Umbilical cord (tissue), 2 donors: ENCODE measurements around the gene CASQ1. TPM values are rescaled to one million over a fixed set of nuclear protein-coding genes. Genes with fewer than 3 reads are reported as not detected.
A peak's percentile ranks its signal among the peaks of the same experiment; 100 is the strongest.

Experiments
- DNase-seq: peaks from one replicate; pipeline ENCODE4 v3.0.0-alpha.2; 2015; ENCODE audit warnings: low spot score
- total RNA-seq: library from RNA; depleted of rRNA; stranded (reverse); fragments of >200 nt; gene quantifications from one replicate; pipeline ENCODE4 v1.2.3, GENCODE V29; 2014; ENCODE audit warnings: low replicate concordance; ENCODE audit not compliant: insufficient read depth

CASQ1 gene
- total RNA-seq, 1 donor from 2014 or later: not detected

DNA sequence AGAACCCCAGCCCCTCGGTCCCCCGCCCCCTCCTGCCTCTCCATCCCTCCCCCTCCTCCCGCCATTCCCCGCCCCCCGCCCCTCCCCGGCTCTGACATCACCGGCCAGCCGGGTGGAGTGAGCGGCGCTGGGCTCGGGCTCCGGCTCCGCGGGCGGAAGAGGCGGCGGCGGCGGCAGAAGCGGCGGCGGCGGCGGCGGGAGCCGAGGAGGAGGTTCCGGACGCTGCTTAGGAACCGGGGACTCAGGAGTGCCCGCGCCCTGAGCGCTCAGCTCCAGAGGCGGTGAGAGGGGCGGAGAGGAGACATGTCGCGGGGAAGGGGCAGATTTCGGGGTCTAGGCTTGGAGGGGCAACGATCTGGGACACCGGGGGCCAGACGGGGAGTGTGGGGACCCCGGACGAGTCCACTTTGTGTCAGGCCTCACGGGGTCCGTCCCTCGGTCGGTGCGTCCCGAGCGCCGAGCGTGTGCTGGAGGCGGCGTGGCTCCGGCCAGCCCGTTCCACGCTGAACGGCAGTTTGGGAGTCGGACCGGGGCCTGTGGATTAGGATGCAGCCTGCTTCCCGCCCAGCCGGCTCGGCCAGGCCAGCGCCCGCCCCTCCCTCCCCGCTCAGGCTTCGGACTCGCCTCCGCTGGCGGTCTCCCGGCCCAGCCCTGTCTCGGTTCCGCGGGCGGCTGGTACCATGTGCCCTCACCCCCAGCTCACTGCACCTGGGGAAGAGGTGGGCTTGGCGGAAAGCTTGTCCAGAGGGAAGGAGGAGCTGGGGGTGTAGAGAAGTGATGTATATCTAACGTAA is 15.1 kb downstream of the CASQ1 start, which contains the start of gene PEA15:
TSS of gene PEA15 (plus strand) at position 143 of the 794 bp plus-strand sequence. CDS start 6,161 bp downstream, outside the sequence.
- peak; percentile 79 for DNase-seq

DNA sequence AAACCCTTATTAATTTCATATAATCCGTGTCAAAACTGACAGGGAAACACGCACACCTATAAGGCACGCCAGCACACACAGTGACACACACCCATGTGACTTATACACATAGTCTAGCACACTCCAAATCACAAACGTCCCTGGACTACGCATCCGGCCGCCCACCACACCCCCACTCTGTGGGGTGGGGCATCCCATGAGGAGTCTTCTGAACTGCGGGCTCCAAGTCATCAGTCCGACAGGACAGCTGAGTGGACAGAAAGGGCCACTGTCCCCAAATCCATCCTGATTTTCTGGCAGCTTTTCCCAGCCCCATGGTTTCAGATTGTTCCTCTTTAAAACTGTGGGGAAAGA is 15.6 kb downstream of the CASQ1 start:
- peak; percentile 52 for DNase-seq

DNA sequence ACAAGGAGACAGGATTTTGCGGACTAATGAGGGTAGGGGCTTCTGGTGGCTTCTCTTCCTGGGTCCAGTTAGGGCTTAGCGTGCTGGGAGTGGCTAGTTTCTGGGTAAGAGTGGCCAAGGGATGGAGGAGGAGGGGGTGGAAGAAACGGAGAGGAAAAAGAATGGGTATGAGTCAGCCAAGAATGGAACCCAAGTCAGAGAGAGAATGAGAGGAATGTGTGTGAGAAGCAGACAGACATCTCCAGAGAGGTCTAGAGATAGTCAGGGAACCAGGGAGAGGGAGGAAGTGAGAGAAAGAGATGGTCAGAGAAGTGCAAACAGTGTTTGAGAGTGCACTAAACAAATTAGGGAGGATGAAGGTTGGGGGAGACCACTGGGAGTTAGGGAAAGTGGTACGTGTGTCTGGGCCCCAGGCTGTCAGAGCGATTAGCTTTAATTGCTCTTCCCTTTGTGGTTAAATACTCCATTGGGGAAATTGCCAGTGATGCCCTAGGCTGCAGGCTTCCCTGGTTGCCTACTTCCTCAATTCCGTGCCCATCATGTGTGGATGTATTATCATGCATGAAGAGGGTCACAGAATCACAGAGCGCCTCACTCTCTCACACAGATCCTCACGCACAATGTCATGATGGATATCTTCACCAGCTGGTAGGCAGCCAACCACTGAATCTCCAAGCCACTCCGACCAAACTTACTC is 16.2 kb downstream of the CASQ1 start:
- DNase-seq: peak; percentile 79

- DNase-seq: no peak
Observed at GRCh38 chr1:160207118-160207650, 16.8 kb downstream of the CASQ1 start.

- peak; percentile 69 for DNase-seq
Observed at GRCh38 chr1:160207771-160208556, 17.6 kb downstream of the CASQ1 start.

DNA sequence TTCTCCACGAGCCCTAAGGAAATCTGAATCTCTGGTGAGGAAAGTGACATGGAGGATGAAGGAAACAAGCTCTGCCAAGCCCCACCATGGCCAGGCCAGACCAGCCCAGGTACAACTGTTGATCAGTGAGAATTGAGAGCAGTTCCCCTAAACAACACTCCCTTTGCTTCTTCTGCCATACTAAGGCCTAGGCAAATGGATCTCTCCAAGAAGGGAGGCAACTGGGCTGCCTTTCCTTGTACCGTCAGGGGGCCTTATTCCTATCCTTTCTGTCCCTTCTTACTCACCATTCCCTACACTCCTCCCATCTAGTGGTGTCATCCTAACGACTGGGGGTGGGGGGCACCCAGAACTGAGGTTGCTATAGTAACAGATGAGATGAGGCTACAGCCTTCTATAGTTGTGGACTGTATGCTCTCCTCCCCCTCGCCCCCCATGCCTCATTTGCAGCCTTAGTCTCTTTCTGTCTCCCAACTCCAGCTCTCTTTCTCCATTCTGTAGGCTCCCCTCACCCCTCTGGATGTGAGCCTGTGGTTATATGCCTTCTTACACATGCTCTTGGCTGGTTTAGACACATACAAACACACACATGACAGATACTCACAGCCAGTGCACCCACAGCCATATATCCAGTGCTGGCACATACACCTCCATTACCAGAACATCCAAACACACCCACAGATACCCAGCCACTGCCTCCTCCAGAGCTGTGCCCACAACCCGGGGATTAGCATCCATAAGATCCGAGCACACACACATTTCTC is 18.4 kb downstream of the CASQ1 start:
- no peak for DNase-seq

GRCh38 chr1:160209321-160210046 is 19.1 kb downstream of the CASQ1 start:
- peak; percentile 61 for DNase-seq

DNA sequence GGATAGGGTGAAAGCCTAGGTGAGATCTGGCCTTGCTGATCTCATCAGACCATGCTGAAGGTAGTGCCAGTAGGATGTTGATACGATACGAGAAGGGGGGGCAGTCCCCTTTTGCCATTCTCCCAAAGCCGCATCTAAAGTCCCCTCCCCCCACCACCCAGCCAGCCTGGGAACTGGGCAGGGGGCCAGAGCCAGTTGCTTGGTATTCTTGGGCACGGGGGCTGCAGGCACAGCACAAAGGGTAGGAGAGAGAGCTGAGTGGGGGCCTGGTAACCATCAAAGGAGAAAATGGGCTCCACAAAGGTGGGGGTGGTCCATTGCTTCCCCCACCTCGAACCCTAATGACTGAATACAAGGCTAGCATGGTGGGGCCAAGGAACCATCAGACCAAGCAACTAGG is 20.2 kb downstream of the CASQ1 start:
- DNase-seq: no peak

DNA sequence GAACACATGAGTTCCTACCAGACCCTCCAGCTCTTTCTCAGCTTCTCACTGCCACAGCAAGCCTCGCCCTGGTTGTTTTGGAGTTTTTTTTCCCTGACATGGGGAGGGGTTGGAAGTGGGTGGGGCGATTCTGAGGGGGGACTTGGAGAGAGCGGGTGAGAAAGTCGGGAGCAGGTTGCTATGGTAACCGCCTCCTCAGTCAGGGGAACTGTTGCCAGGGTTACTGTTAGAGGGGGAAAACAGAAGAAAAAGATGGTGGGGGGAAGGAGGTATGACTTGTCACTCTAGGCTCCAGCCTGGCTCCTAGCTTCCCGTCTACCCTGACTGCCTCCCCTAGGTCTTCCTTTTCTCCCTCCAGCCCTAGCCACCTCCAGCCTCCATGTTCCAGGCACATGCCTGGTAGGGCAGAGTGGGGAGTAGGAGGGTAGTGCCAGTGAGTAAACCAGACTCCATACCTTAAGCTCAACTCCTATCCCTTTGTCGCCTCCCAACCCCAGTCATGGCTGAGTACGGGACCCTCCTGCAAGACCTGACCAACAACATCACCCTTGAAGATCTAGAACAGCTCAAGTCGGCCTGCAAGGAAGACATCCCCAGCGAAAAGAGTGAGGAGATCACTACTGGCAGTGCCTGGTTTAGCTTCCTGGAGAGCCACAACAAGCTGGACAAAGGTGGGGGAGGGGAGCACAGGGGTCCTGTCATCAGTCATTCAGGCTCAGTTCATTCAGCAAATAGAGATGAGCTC is 20.8 kb downstream of the CASQ1 start:
- no peak for DNase-seq

DNA sequence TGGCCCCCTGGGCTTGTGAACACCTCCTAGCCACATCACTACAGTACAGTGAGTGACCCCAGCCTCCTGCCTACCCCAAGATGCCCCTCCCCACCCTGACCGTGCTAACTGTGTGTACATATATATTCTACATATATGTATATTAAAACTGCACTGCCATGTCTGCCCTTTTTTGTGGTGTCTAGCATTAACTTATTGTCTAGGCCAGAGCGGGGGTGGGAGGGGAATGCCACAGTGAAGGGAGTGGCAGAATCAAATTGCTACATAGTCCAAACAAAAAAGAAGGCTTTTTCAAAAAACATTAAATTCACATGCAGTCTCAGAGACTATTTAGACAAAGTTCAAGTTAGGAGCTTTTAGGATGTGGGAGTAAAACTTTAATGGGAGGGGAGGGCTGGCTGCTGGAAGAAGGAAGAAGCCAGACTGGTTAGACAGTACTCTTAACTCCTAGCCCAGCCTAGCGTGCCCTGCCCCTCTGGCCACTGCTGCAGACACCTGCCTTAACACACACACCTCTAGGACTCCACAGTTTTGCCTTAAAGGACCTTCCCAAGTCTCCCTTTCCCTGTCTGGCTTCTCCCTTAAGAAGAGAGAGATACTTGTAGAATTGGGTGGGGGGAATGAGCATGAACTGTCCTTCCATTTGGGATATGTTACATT is 24.2 kb downstream of the CASQ1 start:
- no peak for DNase-seq

GRCh38 chr1:160216301-160216700 is 25.9 kb downstream of the CASQ1 start:
- no peak for DNase-seq

DNA sequence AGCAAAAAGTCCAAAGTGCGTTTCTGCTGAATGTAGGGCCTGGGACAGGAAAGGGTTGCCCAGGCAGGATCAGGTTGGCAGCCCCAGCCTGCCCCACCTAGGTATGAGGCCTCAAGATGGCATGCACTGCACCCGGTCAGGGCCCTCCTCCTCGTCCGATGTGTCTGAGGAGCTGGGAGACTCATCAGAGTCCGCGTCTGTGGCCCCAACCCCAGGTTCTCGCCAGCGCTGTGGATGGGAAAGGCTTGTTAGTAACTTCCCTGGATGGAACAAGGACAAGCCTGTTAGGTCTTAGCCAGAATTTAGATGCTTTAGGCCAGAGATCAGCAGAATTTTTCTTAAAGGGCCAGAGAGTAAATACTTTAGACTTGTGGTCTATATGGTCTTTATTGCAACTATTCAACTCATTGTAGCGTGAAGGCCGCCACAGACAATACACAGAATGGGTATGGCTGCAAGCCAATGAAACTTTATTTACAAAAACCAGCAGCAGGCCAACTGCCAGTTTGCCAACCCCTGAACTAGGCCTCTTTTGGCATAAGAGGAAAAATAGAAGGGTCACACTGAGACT is 27.2 kb downstream of the CASQ1 start:
- DNase-seq: peak; percentile 41

DNA sequence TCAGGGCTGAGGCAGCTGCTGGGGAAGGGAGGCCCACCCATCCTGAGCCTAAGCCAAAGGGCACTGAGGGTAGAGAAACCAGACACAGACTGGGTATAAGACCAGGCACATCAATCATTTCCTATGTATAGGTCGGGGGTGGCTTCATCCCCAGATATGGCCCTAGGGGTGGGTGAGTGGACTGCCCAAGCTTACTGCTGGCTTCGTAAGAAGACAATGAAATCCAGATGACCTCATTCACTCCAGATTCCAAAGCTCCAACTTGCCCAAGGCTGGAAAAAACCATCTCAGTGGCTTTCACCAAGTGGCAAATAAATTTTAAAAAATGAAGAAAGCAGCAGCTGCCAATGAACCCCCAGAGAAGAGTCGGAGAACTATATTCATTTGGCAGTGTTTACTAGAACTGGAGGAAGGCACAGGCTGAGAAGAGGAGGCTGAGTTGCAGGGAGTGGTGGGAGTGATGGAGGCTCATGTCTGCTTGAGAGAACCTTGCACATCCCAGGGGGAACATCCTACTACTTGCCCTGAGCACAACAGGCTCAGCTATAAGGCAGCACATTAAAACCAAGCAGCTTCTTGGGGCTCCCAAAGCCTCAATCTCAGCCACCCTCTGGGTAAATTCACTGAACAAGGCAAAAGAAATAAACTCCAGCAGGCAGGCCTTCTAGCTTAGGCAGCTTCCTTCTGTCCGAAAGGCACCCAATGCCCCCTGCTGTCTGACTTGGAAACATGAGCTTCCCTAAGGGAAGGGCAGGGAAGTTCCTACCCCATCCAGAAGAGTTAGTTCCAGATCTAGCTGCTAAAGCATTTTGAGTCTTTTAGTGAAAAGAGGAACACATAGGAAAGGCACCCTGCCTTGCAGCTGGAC is 28.9 kb downstream of the CASQ1 start:
- peak; percentile 84 for DNase-seq

DNA sequence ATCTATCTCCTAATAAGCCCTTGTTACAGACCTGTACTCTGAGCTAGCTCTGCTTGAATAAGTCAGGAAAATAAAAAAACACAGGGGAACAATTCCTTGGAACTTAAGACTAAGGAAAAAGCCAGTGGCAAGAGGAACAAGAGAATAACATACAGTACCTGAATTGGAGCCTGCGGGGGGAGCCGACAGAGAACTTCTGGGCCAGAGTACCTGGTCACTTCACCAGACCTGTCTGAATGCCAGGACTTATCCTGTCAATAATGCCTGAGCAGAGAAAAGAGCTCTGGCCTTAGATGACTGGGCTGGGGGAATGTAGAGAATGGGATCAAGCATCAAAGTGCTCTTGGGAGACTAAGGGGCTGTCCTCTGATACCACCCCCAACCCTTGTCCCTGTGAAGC is 29.9 kb downstream of the CASQ1 start:
- DNase-seq: no peak

- DNase-seq: no peak
Observed at GRCh38 chr1:160221089-160221488, 30.7 kb downstream of the CASQ1 start.

GRCh38 chr1:160222546-160222945 is 32.2 kb downstream of the CASQ1 start:
- no peak for DNase-seq

DNA sequence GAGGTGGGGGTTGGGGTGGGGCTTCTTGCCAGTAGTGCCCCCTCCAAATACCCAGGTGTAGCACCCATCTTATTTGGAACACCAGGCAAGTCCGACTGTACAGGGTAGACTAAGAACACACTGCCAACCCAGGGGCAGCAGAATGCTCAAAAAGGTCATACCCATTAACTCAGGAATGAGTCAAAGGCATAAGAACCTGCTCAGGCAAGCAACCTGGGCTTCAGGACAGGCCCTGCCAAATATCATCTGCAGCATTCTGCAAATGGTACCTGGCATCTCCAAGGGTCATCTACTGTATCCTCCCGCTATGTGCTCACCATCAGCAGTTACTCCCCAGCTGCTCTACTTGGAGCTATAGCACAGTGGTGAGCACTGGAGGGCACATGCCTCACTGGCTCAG is 34.2 kb downstream of the CASQ1 start:
- no peak for DNase-seq

DNA sequence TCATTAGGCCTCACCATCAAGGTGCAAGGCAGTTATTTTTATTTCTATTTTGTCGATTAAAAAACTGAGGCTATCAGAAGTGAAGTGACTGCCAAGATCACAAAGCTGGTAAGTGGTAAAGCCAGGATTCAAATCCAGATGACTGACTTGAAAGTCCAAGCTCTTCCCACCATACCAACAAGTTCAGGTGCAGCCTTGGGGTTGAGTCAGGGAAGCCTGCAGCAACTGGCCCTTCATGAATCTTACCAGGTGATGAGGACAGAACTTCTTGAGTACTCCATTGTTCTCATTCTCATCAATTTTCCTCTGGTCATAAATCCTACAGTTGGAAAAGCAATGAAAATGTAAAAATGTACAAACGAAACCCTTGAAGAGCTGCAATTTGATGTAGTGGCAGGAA is 35.0 kb downstream of the CASQ1 start:
- no peak for DNase-seq
